Left renal cortex interstitium (tissue), 4 donors: ENCODE results near the gene BCAS3. TPM values are rescaled to one million over a fixed set of nuclear protein-coding genes. Genes with fewer than 3 reads are reported as not detected.
"Not testable (repeated sequence)": the region's sequence is repeated elsewhere in the genome, so short reads cannot be mapped to it uniquely, and the experiment has no call there.

Experiments
- DNase-seq, 4 donors: peaks; one replicate each; pipeline ENCODE4 v3.0.0-alpha.2; 2013; ENCODE audit warnings: low read depth in 4 of 4, low spot score in 2 of 4, missing footprints in 1 of 4
- polyA plus RNA-seq, 4 donors: library from polyadenylated mRNA; unstranded; fragments of 120-200 nt; gene quantifications; one replicate each; pipeline ENCODE4 v1.2.1, GENCODE V29; 2013; ENCODE audit not compliant: insufficient read length in 4 of 4

BCAS3 gene
- polyA plus RNA-seq, 4 donors, result 28.0 to 30.8 (median 29.6) TPM

DNA sequence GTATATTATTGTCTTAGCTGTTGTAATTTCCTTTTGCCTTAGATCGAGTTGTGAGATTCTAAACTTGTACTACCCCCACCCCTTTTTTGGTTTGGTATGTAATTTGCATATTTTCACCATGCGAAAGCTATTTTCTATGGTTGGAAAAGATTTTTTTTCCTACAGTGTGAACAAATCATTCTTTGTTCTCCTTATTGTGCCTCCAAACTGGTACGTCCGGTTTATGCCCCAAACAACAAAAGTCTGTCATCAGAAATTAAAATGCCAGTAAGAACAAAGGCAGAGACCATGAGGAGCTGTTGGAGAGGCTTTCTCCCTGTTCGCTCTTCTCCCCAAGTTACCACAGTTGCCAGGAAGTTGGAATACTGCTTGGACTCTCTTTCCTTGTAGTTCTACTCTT lies 66.1 kb downstream of the BCAS3 start:
- DNase-seq, result peak in 3 of 4 donors; percentile 26 to 39 (median 37)

- no peak for DNase-seq
These were observed 66.8 kb downstream of the BCAS3 start for GRCh38 chr17:60744355-60744966.

DNA sequence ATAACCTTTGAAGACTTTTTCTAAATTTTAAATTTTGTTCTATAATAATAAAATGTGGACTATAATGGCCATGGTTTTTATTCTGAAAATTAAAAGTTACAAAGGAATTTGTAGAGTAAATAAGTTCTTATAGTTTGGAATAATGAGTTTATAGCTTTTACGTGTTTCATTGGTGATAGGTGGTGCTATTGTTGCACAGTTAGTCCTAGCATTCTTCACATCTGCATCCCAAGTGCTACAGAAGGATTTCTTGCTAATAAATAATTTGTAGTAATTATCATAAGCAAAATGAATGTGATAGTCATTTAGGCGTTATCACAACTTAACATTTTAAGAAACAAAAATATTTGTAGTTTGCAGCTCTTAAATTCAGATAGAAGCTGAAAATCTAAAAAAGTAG lies 67.9 kb downstream of the BCAS3 start:
- no peak for DNase-seq

DNA sequence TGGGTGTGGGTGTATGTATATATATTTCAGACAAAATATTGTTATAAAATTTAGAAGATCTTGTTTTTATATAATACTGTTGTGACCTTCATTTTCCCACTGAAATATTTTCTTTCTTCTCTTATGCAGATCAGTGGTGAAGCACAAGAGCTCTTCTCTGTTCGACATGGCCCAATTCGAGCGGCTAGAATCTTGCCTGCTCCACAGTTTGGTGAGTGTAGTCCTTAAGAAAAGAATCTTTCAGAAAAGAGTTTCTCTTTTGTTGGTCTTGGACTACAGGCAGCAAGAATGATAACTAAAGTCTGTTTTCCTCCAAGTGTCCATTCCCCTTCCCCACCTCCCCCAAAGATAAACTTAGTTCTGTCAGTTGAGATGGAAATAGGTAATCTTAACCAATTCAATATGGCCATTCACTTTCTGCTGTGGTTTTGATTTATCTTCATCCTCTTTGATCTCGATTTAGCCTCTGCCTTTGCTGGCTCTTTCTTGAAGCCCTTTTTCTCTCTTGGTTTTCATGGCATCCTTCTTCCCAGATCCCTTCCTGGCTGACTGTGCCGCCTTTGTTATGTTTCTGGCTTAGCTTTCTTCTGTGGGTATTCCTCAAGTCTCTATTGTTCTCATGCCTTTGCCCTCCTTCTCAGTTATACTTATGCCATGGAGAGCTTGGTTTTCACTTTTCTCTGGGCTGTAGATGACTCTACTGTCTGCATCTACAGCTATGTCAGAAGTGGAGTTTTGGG lies 69.6 kb downstream of the BCAS3 start:
- DNase-seq, result no peak

GRCh38 chr17:60748204-60748603 lies 70.6 kb downstream of the BCAS3 start:
- DNase-seq, result no peak

DNA sequence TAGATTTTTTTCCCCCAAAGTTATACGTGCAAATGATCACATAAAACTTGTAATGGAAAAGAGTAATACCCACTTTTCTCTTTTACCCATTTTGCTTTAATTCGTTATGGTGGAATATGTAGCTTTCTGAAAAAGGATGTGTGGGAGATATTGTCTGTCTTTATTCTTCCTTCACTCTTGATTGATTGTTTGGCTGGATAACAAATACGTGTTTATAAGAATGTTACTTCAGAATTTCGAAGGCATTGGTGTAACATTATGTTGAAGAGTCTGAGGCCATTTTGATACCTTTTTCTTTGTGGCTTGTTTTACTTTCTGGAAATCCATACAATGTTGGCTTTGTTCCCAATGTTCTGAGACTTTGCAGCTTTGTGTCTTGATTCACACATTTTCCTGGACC lies 71.4 kb downstream of the BCAS3 start:
- DNase-seq, result no peak

- DNase-seq, result no peak
These were observed 72.1 kb downstream of the BCAS3 start for GRCh38 chr17:60749708-60750107.

- DNase-seq, result no peak
These were observed 73.0 kb downstream of the BCAS3 start for GRCh38 chr17:60750640-60751039.

- no peak for DNase-seq
These were observed 74.2 kb downstream of the BCAS3 start for GRCh38 chr17:60751884-60752283.

DNA sequence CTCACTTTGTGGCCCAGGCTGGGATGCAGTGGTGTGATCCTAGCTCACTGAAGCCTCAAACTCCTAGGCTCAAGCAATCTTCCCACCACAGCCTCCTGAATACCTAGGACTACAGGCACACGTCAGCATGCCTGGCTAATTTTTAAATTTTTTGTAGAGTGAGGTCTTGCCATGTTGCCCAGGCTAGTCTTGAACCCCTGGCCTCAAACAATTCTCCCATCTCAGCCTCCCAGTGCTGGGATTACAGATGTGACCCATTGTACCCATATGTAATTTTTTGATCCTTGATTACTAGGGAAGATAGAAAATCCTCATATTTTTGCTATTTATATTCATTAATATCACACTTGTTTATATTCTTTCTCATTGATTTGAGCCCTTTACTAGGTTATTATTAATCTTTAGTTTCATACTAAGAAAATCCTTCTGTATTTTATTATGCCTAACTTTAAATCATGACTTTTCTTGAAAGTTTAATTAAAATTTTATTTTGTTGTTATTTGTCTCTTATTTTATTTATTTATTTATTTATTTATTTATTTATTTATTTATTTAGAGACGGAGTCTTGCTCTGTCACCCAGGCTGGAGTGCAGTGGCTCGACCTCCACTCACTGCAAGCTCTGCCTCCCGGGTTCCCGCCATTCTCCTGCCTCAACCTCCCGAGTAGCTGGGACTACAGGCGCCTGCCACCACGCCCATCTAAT lies 75.4 kb downstream of the BCAS3 start:
- DNase-seq, result no peak

GRCh38 chr17:60754057-60754604 lies 76.5 kb downstream of the BCAS3 start:
- DNase-seq, result no peak

DNA sequence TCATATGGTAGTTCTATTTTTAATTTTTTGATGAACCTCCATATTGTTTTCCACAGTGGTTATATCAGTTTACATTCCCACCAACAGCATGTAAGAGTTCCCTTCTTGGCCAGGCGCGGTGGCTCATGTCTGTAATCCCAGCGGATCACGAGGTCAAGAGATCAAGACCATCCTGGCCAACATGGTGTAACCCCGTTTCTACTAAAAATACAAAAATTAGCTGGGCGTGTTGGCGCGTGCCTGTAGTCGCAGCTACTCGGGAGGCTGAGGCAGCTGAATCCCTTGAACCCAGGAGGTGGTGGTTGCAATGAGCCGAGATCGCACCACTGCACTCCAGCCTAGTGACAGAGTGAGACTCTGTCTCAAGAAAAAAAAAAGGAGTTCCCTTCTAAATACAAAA lies 79.1 kb downstream of the BCAS3 start:
- DNase-seq, result not testable (repeated sequence)

- DNase-seq, result no peak
These were observed 79.8 kb downstream of the BCAS3 start for GRCh38 chr17:60757437-60757836.

DNA sequence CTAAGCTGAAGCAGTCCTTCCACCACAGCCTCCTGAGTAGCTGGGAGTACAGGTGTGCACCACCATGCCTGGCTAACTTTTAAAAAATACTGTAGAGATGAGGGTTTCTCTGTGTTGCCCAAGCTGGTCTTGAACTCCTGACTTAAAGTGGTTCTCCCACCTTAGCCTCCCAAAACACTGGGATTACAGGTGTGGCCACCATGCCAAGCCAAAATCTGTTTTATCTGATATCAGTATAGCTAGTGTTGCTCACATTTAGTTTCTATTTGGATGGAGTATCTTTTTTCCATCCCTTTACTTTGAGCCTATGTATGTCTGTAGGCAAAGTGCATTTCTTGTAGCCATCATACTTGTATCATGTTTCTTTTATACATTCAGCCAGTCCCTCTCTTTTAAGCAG lies 82.1 kb downstream of the BCAS3 start:
- DNase-seq, result no peak

GRCh38 chr17:60761301-60761700 lies 83.7 kb downstream of the BCAS3 start:
- not testable (repeated sequence) for DNase-seq

- no peak for DNase-seq
These were observed 89.1 kb downstream of the BCAS3 start for GRCh38 chr17:60766778-60767190.

DNA sequence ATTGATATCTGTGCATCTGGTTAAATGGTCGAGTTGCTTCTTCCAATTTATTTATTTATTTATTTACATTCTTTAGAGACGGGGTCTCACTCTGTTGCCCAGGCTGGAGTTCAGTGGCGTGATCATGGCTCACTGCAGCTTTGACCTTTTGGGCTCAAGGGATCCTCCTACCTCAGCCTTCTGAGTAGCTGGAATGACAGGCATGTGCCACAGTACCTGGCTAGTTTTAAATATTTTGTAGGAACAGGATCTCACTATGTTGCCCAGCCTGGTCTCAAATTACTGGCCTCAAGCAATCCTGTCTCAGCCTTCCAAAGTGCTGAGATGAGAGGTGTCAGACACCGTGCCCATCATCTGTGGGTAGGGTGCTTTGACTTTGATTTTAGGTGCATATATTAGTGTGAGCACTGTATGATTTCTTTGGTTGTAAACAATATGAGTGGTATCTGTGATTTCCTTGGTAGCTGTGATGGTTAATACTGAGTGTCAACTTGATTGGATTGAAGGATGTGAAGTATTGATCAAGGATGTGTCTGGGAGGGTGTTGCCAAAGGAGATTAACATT lies 90.2 kb downstream of the BCAS3 start:
- no peak for DNase-seq

DNA sequence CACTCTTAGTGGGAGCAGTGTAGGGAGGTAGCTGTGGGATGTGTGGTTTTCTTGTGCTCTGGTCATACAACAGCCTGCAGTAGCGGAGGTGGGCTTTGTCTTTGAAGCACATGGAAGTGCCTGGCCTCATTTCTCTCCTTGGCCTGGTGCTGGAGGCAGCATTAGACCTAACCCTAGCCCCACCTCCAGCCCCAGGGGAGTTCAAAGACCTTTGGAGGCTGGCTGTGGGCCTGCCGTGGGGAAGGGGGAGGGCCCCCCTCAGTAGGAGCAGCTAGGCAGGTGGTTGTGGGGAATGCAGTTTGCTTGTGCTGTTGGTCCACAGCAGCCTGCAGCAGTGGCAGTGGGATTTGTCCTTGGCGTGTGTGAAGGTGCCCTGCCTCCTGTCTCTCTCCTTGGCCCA lies 91.7 kb downstream of the BCAS3 start:
- DNase-seq, result no peak

DNA sequence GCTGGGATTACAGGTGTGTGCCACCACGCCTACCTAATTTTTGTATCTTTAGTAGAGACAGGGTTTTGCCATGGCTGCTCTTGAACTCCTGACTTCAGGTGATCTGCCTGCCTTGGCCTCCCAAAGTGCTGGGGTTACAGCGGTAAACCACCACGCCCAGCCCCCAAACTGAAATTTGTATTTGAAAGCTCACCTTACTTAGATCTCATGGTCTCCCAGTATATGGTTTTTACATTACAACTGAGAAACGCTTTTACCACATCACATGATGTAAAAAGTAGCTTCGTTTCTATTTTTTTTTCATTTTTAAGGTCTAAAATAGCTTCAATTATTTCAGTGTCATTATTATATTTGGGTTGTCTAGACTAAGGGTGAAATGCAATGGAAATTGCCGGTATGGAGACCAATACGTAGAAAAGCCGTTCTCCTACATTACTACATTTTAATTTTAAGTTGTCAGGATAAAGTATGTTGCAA lies 93.3 kb downstream of the BCAS3 start:
- DNase-seq, result no peak

DNA sequence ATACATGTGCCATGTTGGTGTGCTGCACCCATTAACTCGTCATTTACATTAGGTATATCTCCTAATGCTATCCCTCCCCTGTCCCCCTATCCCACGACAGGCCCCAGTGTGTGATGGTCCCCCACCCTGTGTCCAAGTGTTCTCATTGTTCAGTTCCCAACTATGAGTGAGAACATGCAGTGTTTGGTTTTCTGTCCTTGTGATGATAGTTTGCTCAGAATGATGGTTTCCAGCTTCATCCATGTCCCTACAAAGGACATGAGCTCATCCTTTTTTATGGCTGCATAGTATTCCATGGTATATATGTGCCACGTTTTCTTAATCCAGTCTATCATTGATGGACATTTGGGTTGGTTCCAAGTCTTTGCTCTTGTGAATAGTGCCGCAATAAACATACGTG lies 94.0 kb downstream of the BCAS3 start:
- DNase-seq, result not testable (repeated sequence)

DNA sequence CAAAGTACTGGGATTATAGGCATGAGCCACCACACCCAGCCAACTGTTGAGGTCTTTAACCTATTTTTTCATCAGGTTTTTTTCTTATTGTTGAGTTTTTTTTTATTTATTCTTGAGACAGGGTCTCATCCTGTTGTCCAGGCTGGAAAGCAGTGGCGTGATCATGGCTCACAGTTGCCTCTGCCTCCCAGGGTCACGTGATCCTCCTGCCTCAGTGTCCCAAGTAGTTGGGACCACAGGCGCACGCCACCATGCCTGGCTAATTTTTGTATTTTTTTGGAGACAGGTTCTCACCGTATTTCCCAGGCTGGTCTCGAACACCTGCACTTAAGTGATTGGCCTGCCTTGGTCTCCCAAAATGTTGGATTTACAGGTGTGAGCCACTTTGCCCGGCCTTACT lies 95.9 kb downstream of the BCAS3 start:
- DNase-seq, result no peak
